ENCODE data around the gene RMRP. TPM values are rescaled to one million over a fixed set of nuclear protein-coding genes. Genes with fewer than 3 reads are reported as not detected.

RMRP gene
- total and polyA plus RNA-seq, 4 donors = 44.8 to 39,735 (median 15,277) TPM

GRCh38 chr9:35675204-35675603 lies 17.4 kb upstream of the RMRP start:
- no peak for TF ChIP-seq CTCF (IDR thresholded peaks at IDR 0.05; ENCODE audit: control extremely low read depth, extremely low read depth)
- Histone ChIP-seq H3K27me3 (ENCODE audit: control insufficient read depth in 3 of 3, insufficient read depth in 3 of 3, low read length in 2 of 3) (no peaks in the 10 kb centered on the region), H3K9ac (ENCODE audit: insufficient read depth in 1 of 2, low read length in 2 of 2) (peak overlapping the region; percentile 39 to 70), H3K27ac (ENCODE audit: low read depth in 1 of 2, low read length in 1 of 2) (no peak overlapping the region), H3K4me3 (no peak overlapping the region), H3K36me3 (ENCODE audit: control insufficient read depth in 4 of 4, insufficient read depth in 4 of 4, low read length in 4 of 4) (no peaks in the 10 kb centered on the region), H3K9me3 (ENCODE audit: control insufficient read depth in 4 of 4, insufficient read depth in 3 of 4, low read length in 3 of 4) (no peaks in the 10 kb centered on the region), H3K4me1 (ENCODE audit: control insufficient read depth in 5 of 5, insufficient read depth in 5 of 5, low read length in 5 of 5) (peaks cover 0 to 10% (median 5%) of the 10 kb centered on the region in 5 donors)
- ATAC-seq (ENCODE audit: insufficient read depth, low FRiP score) (no peak), DNase-seq (no peak)
- 52 to 55% methylated on average over 13 of the region's 13 CpGs for WGBS, 2 donors

GRCh38 chr9:35674025-35674361 lies 16.2 kb upstream of the RMRP start:
- no peak overlapping the region for H3K27ac ChIP-seq (ENCODE audit: low read depth in 1 of 2, low read length in 1 of 2)
- H3K27me3 ChIP-seq (ENCODE audit: control insufficient read depth in 3 of 3, insufficient read depth in 3 of 3, low read length in 2 of 3) = no peaks in the 10 kb centered on the region
- H3K4me1 ChIP-seq (ENCODE audit: control insufficient read depth in 5 of 5, insufficient read depth in 5 of 5, low read length in 5 of 5) = peaks cover 0 to 10% (median 5%) of the 10 kb centered on the region in 5 donors
- no peak overlapping the region for H3K9ac ChIP-seq (ENCODE audit: insufficient read depth in 1 of 2, low read length in 2 of 2)
- H3K36me3 ChIP-seq (ENCODE audit: control insufficient read depth in 4 of 4, insufficient read depth in 4 of 4, low read length in 4 of 4) = no peaks in the 10 kb centered on the region
- no peak overlapping the region for H3K4me3 ChIP-seq
- no peak for TF ChIP-seq CTCF (IDR thresholded peaks at IDR 0.05; ENCODE audit: control extremely low read depth, extremely low read depth)
- ATAC-seq (ENCODE audit: insufficient read depth, low FRiP score) (no peak), DNase-seq (no peak)
- WGBS, 2 donors = 83 to 93% methylated on average over 3 of the region's 3 CpGs
- no peaks in the 10 kb centered on the region for H3K9me3 ChIP-seq (ENCODE audit: control insufficient read depth in 4 of 4, insufficient read depth in 3 of 4, low read length in 3 of 4)

- H3K27ac ChIP-seq (ENCODE audit: low read depth in 1 of 2, low read length in 1 of 2) = no peak within 1 kb of the TSS
- no peak for TF ChIP-seq CTCF (IDR thresholded peaks at IDR 0.05; ENCODE audit: control extremely low read depth, extremely low read depth)
- ATAC-seq (ENCODE audit: insufficient read depth, low FRiP score) (no peak), DNase-seq (no peak)
- H3K27me3 ChIP-seq (ENCODE audit: control insufficient read depth in 3 of 3, insufficient read depth in 3 of 3, low read length in 2 of 3) = no peaks in the 10 kb centered on the region
- no peak within 1 kb of the TSS for H3K4me3 ChIP-seq
- 60 to 83% methylated on average over 10 of the region's 10 CpGs for WGBS, 2 donors
- no peak within 1 kb of the TSS for H3K9ac ChIP-seq (ENCODE audit: insufficient read depth in 1 of 2, low read length in 2 of 2)
- H3K36me3 ChIP-seq (ENCODE audit: control insufficient read depth in 4 of 4, insufficient read depth in 4 of 4, low read length in 4 of 4) = no peaks in the 10 kb centered on the region
- peaks cover 0 to 1% (median 0%) of the 10 kb centered on the region in 4 donors for H3K9me3 ChIP-seq (ENCODE audit: control insufficient read depth in 4 of 4, insufficient read depth in 3 of 4, low read length in 3 of 4)
- H3K4me1 ChIP-seq (ENCODE audit: control insufficient read depth in 5 of 5, insufficient read depth in 5 of 5, low read length in 5 of 5) = peaks cover 0 to 10% (median 5%) of the 10 kb centered on the region in 5 donors
These were observed 15.6 kb upstream of the RMRP start, which contains the start of gene CA9 for GRCh38 chr9:35673132-35674024. Gene CA9, plus strand, starts transcription at chr9:35673928. Its CDS starts 32 bp downstream, at chr9:35673960.

Measured in lung (tissue), 12 donors.